ENCODE results near the gene PRRX2.
"Not testable (repeated sequence)": the region's sequence is repeated elsewhere in the genome, so short reads cannot be mapped to it uniquely, and the experiment has no call there.

Gene PRRX2

DNA sequence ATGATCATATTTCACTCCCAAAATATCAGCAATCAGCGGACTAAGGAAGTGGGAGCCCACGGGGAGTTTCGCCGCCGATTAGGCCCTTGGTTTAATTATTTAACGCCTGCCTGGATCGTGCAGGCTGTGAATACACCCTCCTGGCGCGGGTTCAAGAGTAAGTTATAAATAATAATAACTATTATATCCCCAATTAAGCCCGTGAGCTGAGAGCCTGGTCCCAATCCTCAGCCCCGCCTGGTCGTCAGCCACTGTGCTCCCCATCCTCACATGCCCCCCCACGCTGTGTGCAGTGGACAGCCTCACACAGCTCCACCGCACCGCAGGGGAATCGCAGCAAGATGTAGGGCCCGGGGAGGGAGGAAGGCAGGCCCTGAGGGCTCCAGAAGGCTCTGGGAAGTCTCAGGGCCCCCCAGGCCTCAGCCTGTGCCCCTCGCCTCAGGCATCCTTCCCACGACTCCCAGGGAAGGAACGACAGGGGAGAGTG, 10.8 kb upstream of the PRRX2 start:
- no peak for DNase-seq (ENCODE audit: low spot score)

DNA sequence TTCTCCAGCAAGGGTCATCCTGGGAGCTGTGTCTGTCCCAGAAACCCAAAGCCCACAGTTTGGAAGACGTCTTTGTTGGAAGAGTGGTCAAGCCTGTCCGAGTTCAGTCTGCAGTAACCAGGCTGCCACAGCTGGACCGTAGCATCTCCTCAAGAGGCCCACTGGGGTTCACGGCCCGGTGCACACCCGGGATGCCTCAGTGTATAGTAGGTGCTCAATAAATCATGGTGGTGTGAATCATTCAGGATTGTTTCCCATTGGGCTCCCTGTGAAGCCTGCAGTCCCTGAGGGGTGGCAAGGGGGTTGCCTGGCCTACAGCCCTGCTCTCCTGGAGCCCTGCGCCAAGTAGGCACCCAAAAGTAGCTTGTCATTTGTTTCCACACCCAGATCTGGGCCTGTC, 10.3 kb upstream of the PRRX2 start:
- DNase-seq (ENCODE audit: low spot score) = no peak

DNA sequence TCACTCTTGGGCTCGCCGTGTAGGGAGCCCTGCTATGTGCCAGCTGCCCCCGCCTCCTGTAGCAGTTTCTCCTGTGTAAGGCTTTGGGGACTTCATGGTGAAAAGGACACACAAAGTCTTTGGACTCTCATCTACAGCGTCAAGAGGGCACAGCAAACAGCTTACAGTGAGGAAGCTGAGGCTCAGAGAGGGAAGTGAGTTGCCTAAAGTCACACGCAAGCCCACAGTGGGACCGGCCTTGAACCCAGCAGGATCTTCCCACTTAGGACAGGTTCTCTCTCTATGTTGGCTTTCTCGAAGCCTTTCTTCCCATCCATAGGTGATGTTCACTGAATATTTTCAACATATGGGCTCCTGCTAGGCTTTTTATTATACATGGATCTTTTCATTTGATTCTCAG, 9.8 kb upstream of the PRRX2 start:
- DNase-seq (ENCODE audit: low spot score) = no peak

DNA sequence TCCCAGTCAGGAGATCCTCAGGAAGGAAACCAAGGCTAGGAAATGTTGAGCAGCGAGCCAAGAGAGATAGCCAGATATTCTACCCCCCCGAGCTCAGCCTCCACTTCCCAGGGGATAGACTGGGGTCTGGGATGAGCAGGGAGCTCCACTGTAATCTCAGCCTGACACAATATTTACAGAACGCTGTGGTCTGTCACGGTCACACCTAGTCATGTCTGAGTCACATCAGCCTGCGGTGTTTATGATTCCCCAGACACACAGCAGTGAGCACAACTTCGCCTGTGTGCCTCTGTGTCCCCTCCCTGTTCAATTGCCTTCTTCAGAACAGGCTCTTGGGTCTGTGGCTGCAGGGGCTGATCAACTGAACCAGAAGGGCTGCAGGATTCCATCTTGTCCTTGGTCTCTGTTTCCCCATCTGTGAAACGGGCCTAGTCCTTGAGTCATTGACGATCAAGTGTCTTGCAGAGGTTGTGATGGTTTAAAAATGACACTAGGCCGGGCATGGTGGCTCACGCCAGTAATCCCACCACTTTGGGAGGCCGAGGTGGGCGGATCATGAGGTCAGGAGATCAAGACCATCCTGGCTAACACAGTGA, 8.6 kb upstream of the PRRX2 start:
- DNase-seq (ENCODE audit: low spot score) = no peak

DNA sequence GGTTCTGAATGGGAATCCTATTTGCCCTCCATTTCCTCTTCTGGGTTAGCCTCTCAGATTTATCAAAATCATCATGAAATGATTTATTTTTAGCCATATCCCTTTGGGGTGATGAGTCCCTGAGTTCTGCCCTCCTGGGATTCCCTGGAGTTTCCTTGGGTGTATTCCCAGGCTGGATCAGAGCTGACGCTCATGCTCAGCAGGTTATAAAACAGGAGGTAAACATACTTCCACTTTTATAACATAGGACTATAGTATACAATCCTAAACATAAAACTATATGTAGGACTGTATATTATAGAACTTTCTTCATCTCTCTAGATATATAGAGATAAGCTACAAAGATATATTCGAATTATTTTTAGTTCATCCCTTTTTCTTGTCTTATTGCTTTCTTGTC, 4.4 kb upstream of the PRRX2 start:
- DNase-seq (ENCODE audit: low spot score) = no peak

DNA sequence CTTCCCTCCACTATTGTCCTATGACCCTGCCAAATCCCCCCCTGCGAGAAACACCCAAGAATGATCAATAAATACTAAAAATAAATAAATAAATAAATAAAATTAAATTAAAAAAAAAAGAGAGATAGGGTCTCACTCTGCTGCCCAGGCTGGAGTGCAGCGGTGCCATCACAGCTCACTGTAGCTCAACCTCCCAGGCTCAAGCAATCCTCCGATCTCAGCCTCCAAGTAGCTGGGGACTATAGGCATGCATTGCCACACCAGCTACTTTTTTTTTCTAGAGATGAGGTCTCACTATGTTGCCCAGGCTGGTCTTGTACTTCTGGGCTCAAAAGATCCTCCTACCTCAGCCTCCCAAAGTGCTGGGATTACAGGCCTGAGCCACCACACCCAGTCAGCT, 3.2 kb upstream of the PRRX2 start:
- not testable (repeated sequence) for DNase-seq (ENCODE audit: low spot score)

DNA sequence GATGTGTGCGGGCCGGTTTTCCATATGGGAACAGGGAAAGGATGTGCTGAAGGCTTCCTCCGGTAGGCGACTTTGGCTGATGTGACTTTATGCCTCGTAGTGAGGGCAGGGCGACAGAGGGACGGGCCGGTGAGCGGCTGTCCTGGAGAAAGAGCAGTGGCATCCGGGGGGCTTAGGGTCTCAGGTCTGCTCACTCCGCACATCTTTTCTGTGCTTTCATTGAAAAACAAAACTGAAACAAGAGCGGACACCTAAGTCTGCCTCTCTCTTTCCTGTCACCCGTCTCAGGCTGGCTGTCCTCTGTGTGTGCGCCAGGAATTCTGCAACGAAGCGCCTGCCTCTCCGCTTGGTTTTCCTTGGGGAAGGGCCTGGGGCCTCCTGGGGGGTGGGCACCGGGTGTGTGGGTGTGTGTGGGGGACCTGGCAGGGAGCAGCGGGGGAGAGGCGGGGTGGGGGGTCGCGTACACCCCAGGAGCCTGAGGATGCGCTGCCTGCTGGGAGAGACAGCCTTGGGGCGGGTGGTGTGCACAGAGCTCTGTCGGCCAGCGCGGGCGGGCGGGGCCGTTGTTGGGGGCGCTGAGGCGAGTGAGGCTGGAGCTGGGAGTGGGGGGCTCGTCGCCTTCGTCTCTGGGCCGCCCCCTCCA, 580 bp upstream of the PRRX2 start:
- DNase-seq (ENCODE audit: low spot score) = no peak

DNA sequence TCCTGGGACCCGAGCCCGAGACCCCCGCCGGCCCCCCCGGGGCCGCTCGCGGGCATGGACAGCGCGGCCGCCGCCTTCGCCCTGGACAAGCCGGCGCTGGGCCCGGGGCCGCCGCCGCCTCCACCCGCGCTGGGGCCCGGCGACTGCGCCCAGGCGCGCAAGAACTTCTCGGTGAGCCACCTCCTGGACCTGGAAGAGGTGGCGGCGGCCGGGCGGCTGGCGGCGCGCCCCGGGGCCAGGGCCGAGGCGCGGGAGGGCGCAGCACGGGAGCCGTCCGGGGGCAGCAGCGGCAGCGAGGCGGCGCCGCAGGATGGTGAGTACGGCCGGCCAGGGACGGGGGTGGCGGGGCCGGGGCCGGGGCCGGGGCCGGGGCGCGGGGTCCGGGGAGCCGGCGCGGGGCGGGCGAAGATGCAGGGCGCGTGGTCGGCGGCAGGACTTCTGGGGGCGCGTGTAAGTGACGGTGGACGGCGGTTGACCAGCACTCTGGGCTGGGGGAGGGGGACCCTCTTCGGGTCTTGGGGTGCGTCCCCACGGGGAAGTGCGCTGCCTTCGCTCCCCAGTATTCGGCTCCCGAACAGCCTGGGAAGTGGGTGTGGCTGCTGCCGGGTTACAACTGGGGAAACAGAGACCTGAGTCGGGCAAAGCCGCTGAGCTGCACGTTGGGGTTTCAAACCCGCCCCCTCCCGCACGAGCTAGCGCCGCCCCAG, 520 bp downstream of the PRRX2 start:
- no peak for DNase-seq (ENCODE audit: low spot score)

DNA sequence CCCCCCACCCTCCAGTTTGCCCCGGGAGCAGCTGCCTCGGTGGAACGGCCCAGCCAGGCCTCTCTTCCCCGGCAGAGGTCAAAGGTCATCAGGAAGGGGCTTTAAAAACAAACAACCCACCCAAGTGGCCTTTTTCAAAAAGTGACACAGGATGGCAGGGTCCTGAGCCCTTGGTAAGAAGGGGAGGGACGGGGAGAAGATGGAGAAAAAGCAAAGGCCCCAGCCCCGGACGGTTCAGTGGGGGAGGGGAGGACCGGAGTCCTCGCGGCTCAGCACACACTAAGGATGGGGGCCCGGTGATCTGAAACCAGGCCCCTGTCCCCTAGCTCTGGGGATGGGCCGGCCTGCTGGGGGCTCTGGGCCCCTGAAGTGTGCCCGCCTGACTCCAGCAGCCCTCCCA, 1.1 kb downstream of the PRRX2 start:
- DNase-seq (ENCODE audit: low spot score) = no peak

DNA sequence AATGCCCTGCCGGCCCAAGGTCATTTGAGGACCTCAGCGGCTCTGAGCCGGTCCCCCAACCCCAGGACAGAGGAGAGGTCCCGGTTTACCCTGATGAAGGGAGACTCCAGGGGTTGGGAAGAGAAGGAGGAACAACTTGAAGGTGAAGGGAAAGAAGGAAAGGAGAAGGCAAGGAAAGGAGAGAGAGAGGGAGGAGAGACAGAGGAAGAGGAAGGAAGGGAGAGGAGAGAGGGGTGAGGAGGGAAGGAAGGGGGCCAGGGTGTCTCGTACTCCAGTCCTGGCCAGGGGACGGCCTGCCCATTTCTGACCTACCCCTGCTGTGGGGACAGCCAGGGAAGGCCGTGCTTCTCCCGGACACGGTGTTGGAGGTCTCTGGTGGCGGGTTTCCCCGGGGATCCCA, 1.9 kb downstream of the PRRX2 start:
- DNase-seq (ENCODE audit: low spot score) = no peak

DNA sequence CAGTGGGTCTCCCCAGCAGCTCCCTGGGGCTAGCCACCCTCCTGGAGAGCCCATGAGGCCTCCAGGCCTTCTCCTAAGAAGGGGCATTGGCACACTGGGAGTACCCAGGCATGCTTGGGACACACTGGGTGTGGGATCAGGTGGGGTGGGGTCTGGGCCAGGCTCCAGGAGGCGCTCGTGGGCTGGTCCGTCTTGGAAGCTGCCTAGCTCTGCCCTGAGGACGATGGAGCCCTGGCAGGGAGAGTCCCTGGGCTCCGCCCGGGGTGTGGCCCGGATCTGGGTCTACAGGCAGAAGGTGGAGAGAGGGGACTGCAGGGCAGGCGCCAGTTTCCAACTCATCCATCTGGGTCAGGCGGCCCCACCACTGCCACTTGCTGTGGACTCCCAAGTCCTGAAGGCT, 2.4 kb downstream of the PRRX2 start:
- no peak for DNase-seq (ENCODE audit: low spot score)

DNA sequence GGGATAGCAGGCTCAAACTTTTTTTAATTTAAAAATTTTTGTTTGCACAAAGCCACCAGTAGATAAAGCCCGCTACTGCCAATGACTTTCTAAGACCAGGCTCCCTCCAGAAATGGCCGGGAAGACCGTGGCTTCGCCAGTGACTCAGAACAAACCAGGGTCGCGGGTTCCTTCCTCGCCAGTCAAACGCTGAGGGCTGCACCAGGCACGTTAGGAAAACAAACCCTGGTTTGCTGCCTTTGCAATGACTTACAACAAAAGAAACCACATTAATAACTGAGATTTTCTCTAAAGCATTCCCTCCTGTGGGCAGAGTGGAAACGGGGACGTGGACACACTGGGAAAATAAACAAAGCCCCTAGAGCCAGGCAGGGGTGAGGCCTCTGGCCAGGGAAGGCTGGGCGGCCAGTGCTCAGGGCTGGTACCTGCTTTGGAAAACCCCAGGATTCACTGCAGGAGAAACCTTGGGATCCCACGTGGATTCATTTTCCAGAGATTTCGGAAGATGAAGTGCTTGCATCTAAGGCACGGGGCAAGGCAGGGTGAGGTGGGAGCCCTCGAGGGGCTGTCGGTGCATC, 3.8 kb downstream of the PRRX2 start:
- DNase-seq (ENCODE audit: low spot score) = no peak

DNA sequence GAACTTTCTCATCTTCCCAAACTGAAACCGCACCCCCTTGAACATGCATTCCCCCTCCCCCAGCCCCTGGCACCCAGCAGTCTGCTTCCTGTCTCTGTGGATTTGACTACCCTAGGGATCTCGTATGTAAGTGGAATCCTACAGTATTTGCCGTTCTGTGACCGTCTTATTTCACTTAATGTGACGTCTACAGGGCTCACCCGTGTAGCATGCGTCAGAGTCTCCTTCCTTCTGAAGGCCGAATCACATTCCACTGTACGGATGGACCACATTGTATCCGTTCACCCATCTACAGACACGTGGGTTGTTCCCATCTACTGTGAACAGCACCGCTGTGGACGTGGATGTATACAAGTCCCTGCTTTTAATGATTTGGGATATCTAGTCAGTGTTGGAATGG, 4.5 kb downstream of the PRRX2 start:
- no peak for DNase-seq (ENCODE audit: low spot score)

DNA sequence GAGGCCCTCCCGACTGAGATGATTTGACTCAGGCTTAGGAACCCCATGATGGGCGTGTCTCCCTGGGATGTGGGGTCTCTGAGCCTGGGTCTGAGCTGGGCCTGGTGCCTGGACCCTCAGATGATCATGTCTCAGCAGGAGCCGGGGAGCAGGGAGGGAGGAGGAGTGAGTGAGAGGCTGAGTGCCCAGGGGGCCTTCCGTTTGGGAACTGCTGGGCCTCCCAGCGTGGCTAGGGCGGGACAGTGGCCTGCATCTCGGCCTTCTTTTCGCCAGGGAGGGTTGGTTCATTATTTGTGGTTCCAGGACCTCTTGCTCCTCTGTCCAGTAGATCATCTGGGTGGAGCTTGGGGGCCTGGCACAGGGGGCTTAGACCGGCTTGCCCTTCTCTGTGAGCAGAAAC, 5.6 kb downstream of the PRRX2 start:
- no peak for DNase-seq (ENCODE audit: low spot score)

DNA sequence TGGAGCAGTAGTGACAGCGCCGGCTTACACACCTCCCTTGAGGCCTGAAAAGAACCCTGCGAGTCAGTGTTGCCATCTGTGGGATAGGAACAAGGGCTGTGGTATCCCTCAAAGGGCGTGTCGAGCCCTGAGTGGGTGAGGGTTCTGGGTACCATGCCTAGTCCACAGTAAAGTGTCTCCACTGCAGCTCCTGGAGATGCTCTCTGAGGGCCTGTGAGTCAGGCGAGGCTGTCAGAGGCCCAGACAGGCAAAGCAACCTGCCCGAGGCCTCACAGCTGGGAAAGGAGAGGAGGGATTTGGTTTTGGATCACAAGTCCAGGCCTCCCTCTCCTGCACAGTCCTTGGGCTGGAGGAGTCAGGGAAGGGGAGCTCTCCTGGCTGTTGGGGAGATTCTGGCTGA, 6.1 kb downstream of the PRRX2 start:
- no peak for DNase-seq (ENCODE audit: low spot score)

DNA sequence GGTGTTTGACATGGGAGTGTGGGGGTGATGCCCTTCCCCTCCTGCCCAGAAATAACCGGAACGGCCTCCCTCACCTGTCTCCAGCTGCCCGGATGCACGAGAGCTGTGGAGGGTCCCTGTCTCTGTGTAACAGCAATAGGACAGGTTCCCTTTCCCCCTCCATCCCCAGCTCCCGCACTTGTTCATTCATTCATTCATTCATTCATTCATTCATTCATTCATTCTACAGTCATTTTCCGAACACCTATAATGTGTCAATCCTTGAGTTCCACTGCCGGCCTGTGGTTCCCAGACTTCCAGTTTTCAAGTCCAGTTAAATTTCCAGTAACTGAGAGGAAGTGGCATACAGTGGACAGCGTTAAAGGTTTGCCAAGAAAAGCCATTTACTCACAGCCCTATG, 7.3 kb downstream of the PRRX2 start:
- no peak for DNase-seq (ENCODE audit: low spot score)

DNA sequence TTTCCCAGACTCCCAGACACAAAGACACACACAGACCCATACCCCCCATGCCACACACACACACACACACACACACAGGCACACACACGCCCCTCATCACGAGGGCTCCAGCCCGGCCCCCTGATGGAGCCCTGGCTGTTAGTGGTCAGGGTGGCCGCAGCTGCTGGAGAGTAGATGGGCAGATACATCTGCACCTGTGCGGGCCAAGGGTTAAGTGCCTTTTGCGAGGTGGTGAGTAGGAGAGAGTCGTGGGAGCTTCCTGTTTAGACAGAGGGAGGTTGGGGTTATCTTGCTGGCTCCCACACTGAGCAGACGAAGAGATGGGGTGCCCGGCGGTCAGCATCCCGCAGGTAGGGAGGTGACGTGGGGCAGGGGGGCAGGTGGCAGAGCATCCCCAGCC, 8.2 kb downstream of the PRRX2 start:
- DNase-seq (ENCODE audit: low spot score) = no peak

DNA sequence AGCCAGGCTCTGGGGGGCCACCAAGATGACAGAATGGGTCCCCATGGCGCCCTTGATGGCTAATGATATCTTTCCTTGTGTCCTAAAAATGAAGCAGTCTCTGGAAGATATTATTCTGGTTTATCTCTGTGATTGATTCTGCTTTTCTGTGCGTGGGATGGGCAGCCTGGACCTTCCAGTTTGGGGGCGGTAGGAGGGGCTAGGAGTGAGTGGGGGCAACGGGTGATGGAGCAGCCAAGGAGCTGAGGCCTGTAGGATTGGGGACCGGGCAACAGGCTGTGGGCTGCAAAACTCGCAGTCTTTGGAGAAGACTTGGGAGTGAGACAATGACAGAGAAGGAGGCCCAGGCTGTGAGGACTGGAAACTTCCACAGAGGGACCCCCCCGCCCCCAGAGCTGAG, 8.8 kb downstream of the PRRX2 start:
- DNase-seq (ENCODE audit: low spot score) = no peak

DNA sequence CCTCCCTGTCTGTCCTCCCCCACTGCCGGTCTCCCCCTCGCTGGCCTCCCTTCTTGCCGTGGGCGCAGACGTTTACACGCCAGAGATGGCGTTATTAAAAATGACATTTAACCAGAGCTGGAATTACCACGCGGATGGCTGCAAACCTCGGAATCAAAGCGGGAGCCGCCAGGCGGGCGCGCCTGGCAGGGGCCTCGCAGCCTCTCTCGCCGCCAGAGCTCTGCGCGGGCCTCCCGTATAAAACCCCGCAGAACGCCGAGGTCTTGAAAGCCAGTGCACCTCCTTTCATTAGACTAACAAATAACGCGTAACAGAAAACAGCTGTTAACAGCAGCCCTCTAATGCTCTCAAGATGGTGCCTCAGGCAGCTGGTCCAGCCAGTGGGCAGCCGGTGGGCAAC, 10.2 kb downstream of the PRRX2 start:
- DNase-seq (ENCODE audit: low spot score) = no peak

DNA sequence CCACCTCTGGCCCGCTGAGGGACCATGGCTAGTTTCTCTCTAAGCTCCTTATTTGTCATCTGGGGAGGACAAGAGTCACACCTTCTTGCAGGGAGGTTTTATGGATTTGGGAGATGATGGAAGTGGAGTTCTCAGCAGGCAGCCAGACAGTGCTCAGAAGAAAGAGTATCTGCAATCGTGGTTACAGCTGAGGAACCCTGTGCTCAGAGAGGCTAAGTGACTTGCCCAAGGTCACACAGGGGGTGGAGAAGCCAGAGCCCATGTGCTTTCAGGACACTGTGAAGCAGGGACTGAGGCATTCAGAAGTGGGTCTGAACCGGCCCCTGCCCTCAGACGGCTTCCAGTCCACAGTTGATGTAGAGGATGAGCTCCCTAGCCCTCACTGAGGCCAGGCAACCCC, 10.8 kb downstream of the PRRX2 start:
- no peak for DNase-seq (ENCODE audit: low spot score)

DNA sequence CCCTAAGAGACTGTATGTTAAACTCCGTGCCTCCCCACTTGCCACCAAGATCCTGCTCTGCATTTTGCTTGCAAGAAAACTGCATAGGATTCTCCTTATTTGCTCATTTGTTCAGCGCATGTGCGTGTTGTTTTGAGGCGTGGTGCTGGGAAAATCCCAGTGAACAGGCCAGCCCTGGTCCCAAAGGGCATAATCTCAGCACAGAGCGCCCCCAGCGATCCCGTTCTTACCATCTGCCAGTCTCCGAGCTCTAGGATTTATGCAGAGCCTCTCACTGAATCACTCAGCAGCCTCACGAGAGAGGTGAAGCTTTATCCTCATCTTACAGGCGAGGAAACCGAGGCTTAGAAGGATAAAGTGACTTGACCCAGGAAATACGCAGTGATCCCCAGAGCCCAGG, 11.5 kb downstream of the PRRX2 start:
- no peak for DNase-seq (ENCODE audit: low spot score)

DNA sequence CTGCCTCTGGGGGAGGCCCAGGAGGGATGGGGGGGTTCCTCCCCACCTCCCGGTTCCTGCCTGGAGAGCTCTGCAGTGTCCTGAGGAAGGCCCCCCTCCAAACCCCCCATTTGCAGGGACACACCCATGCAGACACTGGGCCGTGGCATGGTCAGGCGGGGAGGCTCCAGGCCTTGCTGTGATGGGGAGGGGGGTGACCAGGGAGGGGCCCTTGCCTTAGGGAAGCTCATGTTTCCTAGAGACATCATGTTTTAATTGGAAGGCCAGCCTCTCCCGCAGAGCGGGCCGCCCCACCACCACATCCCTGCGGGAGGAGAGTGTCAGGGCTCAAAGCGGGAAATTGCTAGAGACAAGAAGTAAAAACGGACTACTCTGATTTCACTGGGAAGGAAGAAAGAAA, 12.0 kb downstream of the PRRX2 start:
- no peak for DNase-seq (ENCODE audit: low spot score)

DNA sequence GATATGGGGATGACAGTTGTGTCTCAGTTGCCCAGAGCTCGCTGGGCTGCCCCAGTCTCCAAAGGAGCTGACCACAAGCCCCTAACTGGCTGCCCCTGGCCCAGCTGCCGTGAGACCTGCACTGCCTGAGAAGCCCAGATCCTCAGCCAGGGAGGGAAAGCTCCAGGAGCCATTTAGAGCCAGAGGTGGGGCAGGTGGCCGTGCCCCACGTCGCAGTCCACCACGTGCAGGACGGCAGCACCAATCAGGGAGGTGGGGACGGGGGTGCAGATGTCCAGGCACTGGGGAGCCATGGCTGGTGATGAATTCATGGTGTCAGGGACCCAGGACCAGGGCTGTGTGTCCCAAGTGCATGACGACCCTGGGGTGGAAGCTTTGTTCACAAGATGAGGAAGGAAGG, 13.4 kb downstream of the PRRX2 start:
- DNase-seq (ENCODE audit: low spot score) = no peak
